COLO668 (cell line): ENCODE results near the gene SURF6.
A peak's percentile ranks its signal among the peaks of the same experiment; 100 is the strongest.
"Not testable (repeated sequence)": the region's sequence is repeated elsewhere in the genome, so short reads cannot be mapped to it uniquely, and the experiment has no call there.

Experiments used
- DNase-seq: peaks from one replicate; lab custom pipeline; 2025; ENCODE audit not compliant: unreplicated experiment; lab: John Stamatoyannopoulos, UW

The SURF6 gene

GRCh38 chr9:133348718-133349573, 13.0 kb upstream of the SURF6 start:
- no peak for DNase-seq

GRCh38 chr9:133347985-133348717, 12.2 kb upstream of the SURF6 start, which contains the start of the genes MED22 and RPL7A:
Gene MED22 (minus strand): TSS chr9:133348131. CDS start chr9:133346662, 1,469 bp downstream.
Gene RPL7A (plus strand): TSS chr9:133348218. CDS start chr9:133348244, 26 bp downstream.
- peak; percentile 93 for DNase-seq

GRCh38 chr9:133347515-133347984, 11.6 kb upstream of the SURF6 start:
- DNase-seq, result peak; percentile 58

GRCh38 chr9:133346021-133346785, 10.2 kb upstream of the SURF6 start:
- DNase-seq, result no peak

GRCh38 chr9:133345596-133345995, 9.6 kb upstream of the SURF6 start:
- DNase-seq, result no peak

- DNase-seq, result no peak
These were observed 9.0 kb upstream of the SURF6 start for GRCh38 chr9:133344979-133345378.

- no peak for DNase-seq
These were observed 8.1 kb upstream of the SURF6 start for GRCh38 chr9:133344071-133344470.

GRCh38 chr9:133342570-133342969, 6.6 kb upstream of the SURF6 start:
- DNase-seq, result peak; percentile 10

GRCh38 chr9:133342069-133342406, 6.0 kb upstream of the SURF6 start:
- DNase-seq, result peak; percentile 4

- no peak for DNase-seq
These were observed 5.5 kb upstream of the SURF6 start for GRCh38 chr9:133341369-133342068.

GRCh38 chr9:133340916-133341315, 4.9 kb upstream of the SURF6 start:
- no peak for DNase-seq

GRCh38 chr9:133340256-133340655, 4.3 kb upstream of the SURF6 start:
- no peak for DNase-seq

GRCh38 chr9:133339641-133340040, 3.7 kb upstream of the SURF6 start:
- DNase-seq, result no peak

- DNase-seq, result not testable (repeated sequence)
These were observed 1.1 kb downstream of the SURF6 start for GRCh38 chr9:133334888-133335287.

GRCh38 chr9:133334161-133334560, 1.8 kb downstream of the SURF6 start:
- DNase-seq, result peak; percentile 33

- no peak for DNase-seq
These were observed 2.4 kb downstream of the SURF6 start for GRCh38 chr9:133333566-133333965.

- no peak for DNase-seq
These were observed 3.0 kb downstream of the SURF6 start for GRCh38 chr9:133333011-133333410.

GRCh38 chr9:133332381-133332730, 3.6 kb downstream of the SURF6 start:
- no peak for DNase-seq

- DNase-seq, result no peak
These were observed 4.2 kb downstream of the SURF6 start for GRCh38 chr9:133331641-133332380.

GRCh38 chr9:133331221-133331620, 4.8 kb downstream of the SURF6 start:
- DNase-seq, result no peak
